OCI-LY7 (cell line): Measurements from ENCODE around the gene PATJ.

Experiments used
- EZH2phosphoT487 ChIP-seq: fragments of 200-600 bp; sonication (generic); IDR thresholded peaks from 2 replicates; pipeline ENCODE4 v1.6.1; 2018; ENCODE audit warnings: low read depth, borderline replicate concordance, mild to moderate bottlenecking, mixed run types, antibody characterized with exemption, low read length, moderate library complexity, mixed read lengths
- TF ChIP-seq, protein P1 (sequence below): fragments of 200-600 bp; sonication (generic); conservative IDR thresholded peaks from 2 replicates; pipeline ENCODE4 v1.5.1; 2014; ENCODE audit warnings: mild to moderate bottlenecking, antibody characterized with exemption, low read length, moderate library complexity, mixed read lengths

DNA sequence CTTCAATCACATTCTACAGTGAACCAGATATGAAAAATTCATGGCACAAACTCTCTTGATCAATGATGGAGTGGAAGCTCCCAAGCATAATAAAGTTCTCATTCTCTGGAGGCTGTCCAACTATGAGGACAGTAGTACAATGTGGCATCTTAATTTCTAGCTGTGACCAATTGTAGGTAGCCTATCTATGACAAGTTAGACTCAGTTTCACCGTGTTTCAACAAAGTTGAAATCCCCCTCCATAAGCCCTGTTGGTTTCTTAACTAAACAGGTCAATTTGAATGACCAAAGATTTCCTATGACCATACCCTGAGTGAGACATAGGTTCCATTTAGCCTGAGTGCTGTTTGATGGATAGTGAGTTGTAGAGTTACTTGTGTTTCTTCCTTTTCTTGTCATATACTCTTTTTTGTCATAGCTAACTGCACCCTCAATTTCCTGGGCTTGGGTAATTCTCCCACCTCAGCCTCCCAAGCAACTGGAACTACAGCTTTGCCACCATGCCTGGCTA is 11.8 kb downstream of the PATJ start:
- TF ChIP-seq, protein P1, sequence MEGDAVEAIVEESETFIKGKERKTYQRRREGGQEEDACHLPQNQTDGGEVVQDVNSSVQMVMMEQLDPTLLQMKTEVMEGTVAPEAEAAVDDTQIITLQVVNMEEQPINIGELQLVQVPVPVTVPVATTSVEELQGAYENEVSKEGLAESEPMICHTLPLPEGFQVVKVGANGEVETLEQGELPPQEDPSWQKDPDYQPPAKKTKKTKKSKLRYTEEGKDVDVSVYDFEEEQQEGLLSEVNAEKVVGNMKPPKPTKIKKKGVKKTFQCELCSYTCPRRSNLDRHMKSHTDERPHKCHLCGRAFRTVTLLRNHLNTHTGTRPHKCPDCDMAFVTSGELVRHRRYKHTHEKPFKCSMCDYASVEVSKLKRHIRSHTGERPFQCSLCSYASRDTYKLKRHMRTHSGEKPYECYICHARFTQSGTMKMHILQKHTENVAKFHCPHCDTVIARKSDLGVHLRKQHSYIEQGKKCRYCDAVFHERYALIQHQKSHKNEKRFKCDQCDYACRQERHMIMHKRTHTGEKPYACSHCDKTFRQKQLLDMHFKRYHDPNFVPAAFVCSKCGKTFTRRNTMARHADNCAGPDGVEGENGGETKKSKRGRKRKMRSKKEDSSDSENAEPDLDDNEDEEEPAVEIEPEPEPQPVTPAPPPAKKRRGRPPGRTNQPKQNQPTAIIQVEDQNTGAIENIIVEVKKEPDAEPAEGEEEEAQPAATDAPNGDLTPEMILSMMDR, result no peak
- TF ChIP-seq EZH2phosphoT487, result no peak
